GM19099 (cell line): ENCODE measurements around the gene PMEL.

Experiments used
- POLR2A ChIP-seq: IDR thresholded peaks from 3 replicates; pipeline ENCODE4 v1.6.1; 2011; ENCODE audit warnings: low read depth; ENCODE audit not compliant: insufficient read length; ENCODE audit errors: extremely low read depth

Gene PMEL

DNA sequence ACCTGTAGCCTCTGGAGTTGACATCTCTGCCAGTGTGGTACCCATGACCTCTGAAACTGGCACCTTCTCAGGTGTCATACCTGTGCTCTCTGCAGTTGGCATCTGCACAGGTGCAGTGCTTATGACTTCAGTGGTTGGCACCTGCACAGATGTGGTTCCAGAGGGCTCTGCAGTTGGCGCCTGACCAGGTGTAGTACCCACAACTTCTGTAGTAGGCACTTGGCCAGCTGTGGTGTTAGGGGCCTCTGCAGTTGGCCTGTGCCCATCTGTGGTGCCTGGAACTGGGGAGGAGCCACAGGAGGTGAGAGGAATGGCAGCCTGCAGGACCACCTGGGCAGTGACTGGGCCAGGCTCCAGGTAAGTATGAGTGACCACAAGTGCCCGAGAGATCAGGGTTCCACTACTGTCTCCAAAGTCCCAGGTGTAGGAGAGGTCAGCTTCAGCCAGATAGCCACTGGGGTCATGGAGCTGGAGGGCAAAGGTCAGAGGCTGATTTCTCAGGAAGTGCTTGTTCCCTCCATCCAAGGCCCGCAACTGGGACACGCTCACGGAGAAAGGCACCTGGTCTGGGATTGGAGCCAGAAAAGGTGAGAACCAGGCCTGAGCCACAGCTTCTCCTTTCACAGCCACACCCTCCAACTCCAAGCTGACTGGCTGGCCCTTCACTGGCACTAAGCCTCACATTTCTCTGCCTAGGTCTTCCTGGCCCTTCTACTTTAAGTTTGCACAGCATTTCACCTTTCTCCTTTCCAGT is 8.6 kb downstream of the PMEL start:
- TF ChIP-seq POLR2A, result no peak

DNA sequence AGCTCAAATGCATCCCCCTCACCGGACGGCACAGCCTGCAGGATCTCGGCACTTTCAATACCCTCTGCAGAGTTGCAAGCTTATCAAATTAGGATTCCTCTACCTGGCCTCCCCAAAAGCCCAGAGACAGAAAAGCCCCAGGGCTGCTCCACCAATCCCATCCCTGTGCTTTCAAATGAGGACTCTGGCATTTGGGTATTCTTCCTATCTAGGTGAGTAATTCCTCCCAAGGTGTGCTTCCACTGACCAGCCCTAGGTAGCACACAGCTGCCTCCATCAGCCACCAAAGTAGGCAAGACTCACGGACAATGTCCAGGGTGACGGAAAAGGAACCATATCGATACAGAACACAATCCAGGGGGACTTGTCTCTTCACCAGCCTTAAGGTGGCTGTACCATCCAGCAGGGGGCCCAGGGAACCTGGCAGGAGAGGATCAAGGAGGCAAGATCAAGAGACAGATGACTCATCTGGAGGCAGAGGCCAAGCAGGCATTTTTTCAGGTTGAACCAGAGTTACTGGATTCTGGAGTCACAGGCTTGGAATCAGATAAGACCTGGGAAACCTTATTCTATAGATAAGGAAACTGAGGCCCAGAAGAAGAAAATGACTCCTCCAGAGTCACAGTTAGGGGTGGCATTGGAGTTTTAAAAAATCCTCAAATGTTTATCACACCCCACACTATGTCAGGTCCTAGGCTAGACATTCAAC is 9.9 kb downstream of the PMEL start:
- no peak for TF ChIP-seq POLR2A

DNA sequence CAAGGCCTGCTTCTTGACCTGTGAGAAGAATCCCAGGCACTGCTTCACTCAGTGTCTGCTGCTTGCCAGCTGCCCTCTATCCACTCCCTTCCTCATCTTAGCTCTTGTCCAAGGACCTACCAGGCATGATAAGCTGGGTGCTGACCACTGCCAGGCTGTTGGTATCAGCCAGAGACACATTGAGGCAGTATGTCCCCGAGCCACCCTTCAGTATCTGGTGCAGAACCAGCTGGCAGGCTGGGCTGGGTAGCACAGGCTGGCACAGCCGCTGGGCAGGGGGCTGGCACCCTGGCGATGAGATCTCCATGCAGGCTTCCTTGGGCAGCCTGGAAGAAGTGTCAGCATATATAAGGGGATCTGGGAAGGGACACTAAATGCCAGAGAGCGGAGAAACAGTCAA is 10.5 kb downstream of the PMEL start:
- no peak for TF ChIP-seq POLR2A

DNA sequence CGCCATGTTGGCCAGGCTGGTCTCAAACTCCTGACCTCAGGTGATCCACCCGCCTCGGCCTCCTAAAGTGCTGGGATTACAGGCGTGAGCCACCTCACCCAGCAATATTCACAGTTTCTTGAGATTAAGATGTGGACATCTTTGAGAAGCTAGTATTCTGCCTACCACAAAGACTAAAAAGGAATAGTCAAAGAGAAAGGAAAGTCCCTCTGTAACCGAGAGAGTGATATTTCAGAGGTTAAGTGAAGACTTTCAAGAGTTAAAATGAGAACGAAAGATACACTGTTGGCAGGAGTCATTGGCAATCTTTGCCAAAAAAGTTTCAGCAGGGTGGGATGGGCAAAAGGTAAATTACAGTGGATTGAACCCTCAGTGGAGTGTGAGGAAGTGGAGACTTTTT is 19.3 kb downstream of the PMEL start:
- TF ChIP-seq POLR2A, result no peak

DNA sequence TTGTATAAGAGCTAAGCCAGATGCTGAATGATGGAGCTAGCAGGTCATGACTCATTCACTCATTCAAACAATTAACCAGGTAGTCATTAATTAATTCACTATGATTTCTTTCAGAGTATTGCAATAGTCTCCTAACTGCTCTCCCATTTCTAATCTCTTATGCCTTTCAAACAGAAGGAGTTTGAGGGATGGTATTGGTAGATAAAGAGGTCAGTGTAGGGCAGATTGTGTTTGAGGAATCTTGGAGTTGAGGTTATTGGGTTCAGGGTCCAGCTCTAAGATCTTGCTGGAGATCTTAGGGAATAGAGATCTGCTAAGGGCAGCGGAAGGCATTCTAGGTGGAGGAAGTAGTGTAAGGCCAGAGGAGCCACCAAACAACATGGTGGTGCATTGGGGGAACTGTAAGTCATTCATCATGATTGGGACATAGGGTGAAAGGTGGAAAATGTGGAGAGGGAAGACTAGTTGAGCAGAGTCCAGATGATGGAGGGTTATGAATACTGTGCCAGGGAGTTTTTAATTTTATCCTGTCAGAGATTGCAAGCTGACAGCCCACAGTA is 23.2 kb downstream of the PMEL start:
- no peak for TF ChIP-seq POLR2A

DNA sequence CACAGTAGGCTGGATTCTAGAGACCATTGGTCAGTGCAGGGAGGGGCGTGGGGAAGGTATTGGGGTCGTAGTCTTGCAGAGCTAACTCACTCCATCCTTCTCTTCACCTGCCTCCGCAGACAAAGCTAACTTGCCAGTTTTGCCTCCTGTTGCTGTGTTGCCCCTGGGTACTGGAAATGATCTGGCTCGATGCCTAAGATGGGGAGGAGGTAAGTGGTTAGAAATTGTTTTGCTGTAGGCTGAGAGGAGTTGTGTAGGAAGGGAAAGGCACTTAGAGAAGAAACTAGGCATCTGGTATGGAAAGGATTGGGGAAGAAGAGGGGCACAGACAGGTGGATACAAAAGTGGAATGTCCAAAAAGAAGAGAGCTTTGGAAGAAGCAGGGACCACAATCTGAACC is 23.8 kb downstream of the PMEL start:
- no peak for TF ChIP-seq POLR2A

DNA sequence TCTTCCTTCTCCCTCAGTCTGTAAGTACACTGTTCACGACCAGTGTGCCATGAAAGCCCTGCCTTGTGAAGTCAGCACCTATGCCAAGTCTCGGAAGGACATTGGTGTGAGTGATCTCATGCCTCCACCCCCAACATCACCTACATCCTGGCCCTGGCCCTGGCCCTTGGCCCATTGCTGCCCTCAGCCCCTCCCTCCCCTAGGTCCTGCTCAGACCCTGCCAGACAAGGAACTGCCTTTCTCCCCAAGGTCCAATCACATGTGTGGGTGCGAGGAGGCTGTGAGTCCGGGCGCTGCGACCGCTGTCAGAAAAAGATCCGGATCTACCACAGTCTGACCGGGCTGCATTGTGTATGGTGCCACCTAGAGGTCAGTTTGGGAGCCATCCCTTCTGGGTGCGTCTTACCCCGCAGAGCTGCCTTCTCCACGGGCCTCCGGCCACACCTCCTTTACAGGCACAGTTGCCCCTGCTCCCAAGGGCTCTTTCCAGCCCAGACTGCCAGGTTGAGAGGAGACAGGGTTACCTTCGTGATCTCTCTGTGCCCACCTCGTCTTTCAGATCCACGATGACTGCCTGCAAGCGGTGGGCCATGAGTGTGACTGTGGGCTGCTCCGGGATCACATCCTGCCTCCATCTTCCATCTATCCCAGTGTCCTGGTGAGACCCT is 25.6 kb downstream of the PMEL start:
- TF ChIP-seq POLR2A, result no peak

DNA sequence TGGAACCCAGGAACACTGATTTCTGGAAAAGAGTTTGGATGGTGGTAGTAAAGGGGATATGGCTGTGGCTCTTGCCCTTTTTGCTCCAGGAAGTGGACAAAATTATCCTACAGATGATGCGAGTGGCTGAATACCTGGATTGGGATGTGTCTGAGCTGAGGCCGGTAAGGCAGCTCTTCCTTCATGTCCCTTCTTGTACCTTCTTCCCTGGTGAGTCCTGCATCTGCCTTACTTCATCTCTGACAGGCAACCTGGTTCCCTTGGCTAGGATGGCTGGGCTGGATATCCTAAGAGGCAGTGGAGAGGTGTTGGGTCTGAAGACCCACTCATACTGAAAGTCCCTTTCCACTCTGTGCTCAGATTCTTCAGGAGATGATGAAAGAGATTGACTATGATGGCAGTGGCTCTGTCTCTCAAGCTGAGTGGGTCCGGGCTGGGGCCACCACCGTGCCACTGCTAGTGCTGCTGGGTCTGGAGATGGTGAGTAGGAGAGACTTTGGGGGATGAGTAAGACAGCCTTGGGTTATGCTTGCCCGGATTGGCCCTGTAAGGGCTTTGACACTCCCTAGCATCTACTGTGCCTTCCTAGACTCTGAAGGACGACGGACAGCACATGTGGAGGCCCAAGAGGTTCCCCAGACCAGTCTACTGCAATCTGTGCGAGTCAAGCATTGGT is 26.9 kb downstream of the PMEL start:
- no peak for TF ChIP-seq POLR2A

DNA sequence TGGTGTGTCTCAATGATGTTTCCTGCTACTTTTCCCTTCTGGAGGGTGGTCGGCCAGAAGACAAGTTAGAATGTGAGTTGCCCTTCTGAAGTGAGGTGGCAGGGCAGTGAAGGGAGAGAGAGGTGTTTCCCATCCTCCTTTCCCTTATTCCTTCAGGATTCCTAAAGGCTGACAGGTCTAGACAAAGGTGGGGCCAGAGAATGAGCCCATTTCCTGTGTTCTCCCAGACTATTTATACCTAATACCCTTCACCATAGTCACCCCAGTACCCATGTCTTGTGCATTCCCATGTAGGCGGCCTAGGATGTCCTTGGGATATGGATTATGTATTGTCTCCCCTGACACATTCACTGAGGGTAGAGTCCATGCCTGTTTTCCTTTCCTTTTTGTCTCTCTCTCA is 27.9 kb downstream of the PMEL start:
- no peak for TF ChIP-seq POLR2A

DNA sequence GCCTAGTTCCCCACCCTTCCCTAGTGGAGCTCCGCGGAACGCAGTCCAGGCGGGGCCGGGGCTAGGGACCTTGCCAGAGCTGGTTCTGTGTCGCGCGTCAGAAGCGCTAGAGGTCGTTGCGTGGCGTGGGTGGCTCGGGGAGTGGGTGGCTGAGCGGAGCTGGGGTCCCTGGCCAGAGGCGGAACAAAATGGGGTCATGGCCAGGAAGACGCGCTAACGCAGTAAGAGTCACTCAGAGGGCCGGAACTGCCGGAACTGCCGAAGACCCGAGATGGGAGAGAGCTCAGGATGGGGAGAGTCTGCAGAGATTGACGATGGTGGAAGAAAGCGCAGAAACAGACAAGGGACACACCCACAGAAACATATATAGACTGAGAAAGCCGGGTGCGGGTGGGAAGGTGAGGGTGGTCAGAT is 30.1 kb downstream of the PMEL start:
- TF ChIP-seq POLR2A, result no peak

DNA sequence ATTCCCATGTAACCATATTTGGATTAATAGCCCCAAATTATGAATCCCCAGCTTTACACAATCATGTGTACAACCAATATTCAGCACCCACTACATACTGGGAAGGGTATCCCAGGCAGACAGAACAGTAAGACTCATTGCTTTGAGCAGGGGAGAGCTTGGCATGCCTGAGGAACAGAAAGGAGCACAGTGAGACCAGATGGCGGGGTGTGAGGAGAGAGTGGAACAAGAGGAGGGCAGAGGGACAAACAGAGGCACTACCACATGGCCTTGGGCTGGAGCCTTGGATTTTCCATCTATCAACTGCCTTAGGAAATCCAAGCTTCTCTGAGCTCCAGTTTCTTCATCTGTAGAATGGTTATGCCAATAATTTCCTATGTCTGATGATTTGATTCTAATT is 31.1 kb downstream of the PMEL start:
- no peak for TF ChIP-seq POLR2A

DNA sequence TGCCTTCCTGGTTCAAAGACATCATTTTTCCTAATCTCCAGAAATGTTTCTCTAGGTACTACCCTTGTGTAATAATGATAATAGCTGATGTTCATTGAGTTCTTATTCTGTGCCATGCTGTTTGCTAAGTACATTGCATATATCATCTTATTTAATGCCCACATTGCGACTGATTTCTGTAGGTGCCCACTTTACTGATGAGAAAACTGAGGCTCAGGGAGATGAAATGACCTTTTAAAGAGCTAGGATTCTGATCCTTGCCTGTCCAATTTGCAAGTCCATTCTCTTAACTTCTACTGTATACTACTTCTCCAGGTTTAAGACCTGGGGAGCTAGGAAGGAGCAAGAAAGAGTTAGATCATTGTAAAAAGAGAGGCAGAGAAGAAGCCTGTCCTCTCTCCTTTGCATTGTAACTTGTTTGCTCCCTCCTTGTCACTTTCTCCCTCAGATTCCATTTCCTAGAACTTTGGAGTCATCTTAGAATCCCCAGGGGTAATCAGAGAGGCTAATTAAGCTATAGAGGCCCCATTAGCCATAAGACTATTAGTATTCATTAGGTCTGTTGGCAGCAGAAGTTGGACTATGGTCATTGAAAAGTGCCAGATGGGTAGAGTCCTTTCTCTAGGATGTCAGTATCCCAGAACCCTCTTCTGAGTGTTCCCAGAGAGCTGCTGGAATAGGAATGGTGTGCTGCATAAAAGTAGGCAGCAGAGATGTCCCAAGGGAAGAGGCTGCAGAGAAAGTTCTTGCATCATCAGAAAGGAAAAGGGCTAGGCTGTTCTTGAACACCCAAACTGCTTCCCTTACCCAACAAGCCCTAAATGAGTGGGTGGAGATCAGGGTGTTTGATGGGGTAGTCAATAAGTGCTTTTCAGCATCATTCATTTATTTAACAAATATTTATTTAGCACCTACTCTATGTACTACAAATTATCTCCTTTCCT is 31.8 kb downstream of the PMEL start:
- no peak for TF ChIP-seq POLR2A

DNA sequence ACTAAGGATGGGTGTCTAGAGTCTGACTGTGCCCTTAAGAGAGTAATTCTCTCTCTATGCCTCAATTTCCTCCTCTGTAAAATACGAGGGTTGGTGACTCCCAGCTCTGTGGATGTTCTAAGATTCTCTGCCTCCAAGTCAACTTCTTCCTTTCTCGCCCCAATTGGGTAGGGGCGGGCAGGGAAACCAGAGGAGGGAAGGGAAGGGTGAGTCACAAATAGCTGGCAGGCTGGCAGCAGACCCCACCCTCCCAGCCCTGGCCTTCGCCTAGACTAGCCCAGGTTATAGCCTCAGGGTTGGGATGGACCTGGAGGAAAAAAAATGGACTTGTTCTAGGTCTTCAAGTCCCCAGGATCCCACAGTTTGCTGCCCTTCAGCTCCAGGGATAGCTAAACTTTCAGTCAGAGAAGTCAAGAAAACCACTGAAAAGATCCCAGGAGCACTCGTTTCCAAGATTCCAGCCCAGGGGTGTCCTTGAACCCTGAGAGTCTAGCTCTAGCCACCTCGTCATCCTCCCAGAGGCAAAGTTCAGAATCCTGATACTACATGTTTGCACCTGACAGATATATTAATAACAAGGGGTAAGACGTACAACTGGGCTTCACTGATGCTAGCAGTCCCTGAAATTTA is 32.6 kb downstream of the PMEL start:
- no peak for TF ChIP-seq POLR2A

DNA sequence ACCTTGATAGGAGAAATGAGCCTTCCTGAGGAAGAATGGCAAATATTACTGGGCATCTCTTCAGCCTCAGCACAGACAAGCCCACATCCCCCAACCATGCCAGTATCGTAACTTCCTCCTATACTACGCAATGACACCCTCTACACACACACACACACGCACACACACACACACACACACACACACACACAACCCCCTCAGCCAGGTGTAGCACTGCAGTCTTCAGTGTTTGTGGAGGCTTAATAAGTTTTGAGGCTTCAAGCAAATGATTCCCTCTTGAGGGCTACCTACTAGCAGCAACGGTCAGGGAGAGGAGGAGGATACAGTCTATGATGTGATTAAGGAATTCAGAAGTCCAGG is 33.3 kb downstream of the PMEL start:
- TF ChIP-seq POLR2A, result no peak
